HCT116 (cell line): ENCODE data around the gene LRRIQ1.

Experiments used
- CTCF ChIP-seq, 3 experiments: fragments of 200-600 bp in 1 of 3; sonication (generic) in 1 of 3; IDR thresholded peaks in 2 of 3; conservative IDR thresholded peaks in 1 of 3; 2 replicates each; pipeline ENCODE4 v1.5.1; 2012 to 2017; ENCODE audit warnings: low read depth in 2 of 3, low read length in 2 of 3, antibody characterized with exemption in 1 of 3, borderline replicate concordance in 1 of 3, control low read depth in 1 of 3, mild to moderate bottlenecking in 1 of 3, mixed read lengths in 1 of 3, mixed run types in 1 of 3, moderate library complexity in 1 of 3; ENCODE audit not compliant: insufficient read depth in 1 of 3
- EGR1 ChIP-seq: IDR thresholded peaks from 2 replicates; pipeline ENCODE4 v1.6.1; 2012; ENCODE audit warnings: low read depth

- TF ChIP-seq CTCF (IDR thresholded peaks at IDR 0.05 in 2 of 3, conservative IDR thresholded peaks at IDR 0.05 in 1 of 3; ENCODE audit: borderline replicate concordance in 1 of 3, insufficient read depth in 1 of 3, low read depth in 2 of 3, low read length in 2 of 3) (no peak), EGR1 (no peak)
Observed at GRCh38 chr12:85190728-85191127, 154.6 kb downstream of the LRRIQ1 start.
